Ovary (tissue), 3 donors: ENCODE results near the gene MDN1.
"Not testable (repeated sequence)": the region's sequence is repeated elsewhere in the genome, so short reads cannot be mapped to it uniquely, and the experiment has no call there.

ENCODE experiments used
- POLR2A ChIP-seq: fragments of 450-650 bp; IDR thresholded peaks from one replicate; pipeline ENCODE4 v1.6.1; 2017; ENCODE audit warnings: antibody characterized with exemption, mild to moderate bottlenecking, moderate library complexity
- TF ChIP-seq, protein P1 (sequence below), 3 donors: fragments of 450-650 bp in 2 of 3; fragments of 200-600 bp in 1 of 3; IDR thresholded peaks; one replicate each; pipeline versions ENCODE4 v1.5.1 to v1.8.0; 2016 to 2022; ENCODE audit warnings: antibody characterized with exemption in 3 of 3, mild to moderate bottlenecking in 1 of 3
- donor health status: DM: no; HTN: no; CAD: no.

DNA sequence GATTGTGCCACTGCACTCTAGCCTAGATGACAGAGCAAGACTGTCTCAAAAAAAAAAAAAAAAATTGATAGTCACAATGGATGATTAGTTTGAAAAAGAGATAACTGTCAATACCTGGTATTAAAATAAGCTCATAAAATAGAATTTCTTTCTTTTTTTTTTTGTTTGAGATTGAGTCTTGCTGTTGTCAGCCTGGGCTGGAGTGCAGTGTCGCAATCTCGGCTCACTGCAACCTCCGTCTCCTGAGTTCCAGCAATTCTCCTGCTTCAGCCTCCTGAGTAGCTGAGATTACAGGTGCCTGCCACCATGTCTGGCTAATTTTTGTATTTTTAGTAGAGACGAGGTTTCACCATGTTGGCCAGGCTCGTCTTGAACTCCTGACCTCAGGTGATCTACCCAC, 27.9 kb upstream of the MDN1 start:
- TF ChIP-seq, protein P1, sequence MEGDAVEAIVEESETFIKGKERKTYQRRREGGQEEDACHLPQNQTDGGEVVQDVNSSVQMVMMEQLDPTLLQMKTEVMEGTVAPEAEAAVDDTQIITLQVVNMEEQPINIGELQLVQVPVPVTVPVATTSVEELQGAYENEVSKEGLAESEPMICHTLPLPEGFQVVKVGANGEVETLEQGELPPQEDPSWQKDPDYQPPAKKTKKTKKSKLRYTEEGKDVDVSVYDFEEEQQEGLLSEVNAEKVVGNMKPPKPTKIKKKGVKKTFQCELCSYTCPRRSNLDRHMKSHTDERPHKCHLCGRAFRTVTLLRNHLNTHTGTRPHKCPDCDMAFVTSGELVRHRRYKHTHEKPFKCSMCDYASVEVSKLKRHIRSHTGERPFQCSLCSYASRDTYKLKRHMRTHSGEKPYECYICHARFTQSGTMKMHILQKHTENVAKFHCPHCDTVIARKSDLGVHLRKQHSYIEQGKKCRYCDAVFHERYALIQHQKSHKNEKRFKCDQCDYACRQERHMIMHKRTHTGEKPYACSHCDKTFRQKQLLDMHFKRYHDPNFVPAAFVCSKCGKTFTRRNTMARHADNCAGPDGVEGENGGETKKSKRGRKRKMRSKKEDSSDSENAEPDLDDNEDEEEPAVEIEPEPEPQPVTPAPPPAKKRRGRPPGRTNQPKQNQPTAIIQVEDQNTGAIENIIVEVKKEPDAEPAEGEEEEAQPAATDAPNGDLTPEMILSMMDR (IDR thresholded peaks at IDR 0.05): not testable (repeated sequence)
- not testable (repeated sequence) for TF ChIP-seq POLR2A
